ENCODE results near the gene ELMO1. TPM values are rescaled to one million over a fixed set of nuclear protein-coding genes. Genes with fewer than 3 reads are reported as not detected.

The ELMO1 gene
- 31.2 TPM for total RNA-seq

GRCh38 chr7:37448636-37449361, at the start of gene ELMO1:
ELMO1 (minus strand) TSS chr7:37448864; CDS start chr7:37342690, 106,174 bp downstream.

Small RNAs within 50 kb of the gene (small RNA-seq; reads per million reads assigned to genes)
- gene MIR1200 (ENCODE audit: low replicate concordance) (not detected), gene RF00019 (ENCODE audit: low replicate concordance) (not detected), gene RF00432 (ENCODE audit: low replicate concordance) (not detected), gene RNU6-565P (ENCODE audit: low replicate concordance) (not detected)

Other genes starting within 250 kb of the ELMO1 start
- 6.4 TPM for gene GPR141, start 234.9 kb upstream of the ELMO1 start, total RNA-seq